ENCODE data around the gene CCND1.
"Not testable (repeated sequence)": the region's sequence is repeated elsewhere in the genome, so short reads cannot be mapped to it uniquely, and the experiment has no call there.

CCND1 gene

GRCh38 chr11:69674886-69675714, 34.1 kb downstream of the CCND1 start, which contains the start of gene LTO1:
LTO1 (minus strand) TSS chr11:69675353; CDS start chr11:69675239, 114 bp downstream.
- peaks cover 32% of the 10 kb centered on the region for H3K4me1 Mint-ChIP-seq
- H3K27ac Mint-ChIP-seq (ENCODE audit: low read depth), result peak within 1 kb of the TSS; percentile 93
- H3K4me3 Mint-ChIP-seq, result peak within 1 kb of the TSS; percentile 97
- no peaks in the 10 kb centered on the region for H3K27me3 Mint-ChIP-seq
- no peaks in the 10 kb centered on the region for H3K9me3 Mint-ChIP-seq
- H3K36me3 Mint-ChIP-seq (ENCODE audit: insufficient read depth), result peaks cover 21% of the 10 kb centered on the region
- ATAC-seq (replicated peaks; ENCODE audit: extremely low read depth, poor library complexity, severe bottlenecking) (peak; percentile 91), DNase-seq (ENCODE audit: low spot score in 2 of 2) (peak; percentile 85 to 90)

DNA sequence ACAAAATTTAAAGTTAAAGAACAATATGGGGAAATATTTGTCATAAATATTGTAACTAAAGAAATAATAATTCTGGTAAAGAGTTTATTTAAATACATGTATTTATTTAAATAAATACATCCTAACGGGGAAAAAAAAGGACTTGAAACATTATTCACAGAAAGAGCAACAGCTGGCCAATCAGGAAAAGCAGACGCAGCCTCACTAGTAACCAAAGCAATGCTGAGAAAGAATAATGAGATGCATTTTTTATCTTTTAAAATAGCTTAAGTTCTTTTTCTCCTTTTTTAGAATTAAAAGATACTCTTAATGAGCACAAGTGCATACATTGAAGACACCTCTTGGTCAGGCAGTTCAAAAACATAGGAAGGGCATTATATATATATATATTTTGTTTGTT, 36.8 kb downstream of the CCND1 start:
- Mint-ChIP-seq H3K9me3 (no peaks in the 10 kb centered on the region), H3K27ac (ENCODE audit: low read depth) (no peak overlapping the region), H3K27me3 (no peaks in the 10 kb centered on the region), H3K36me3 (ENCODE audit: insufficient read depth) (peaks cover 18% of the 10 kb centered on the region), H3K4me3 (no peak overlapping the region), H3K4me1 (peaks cover 20% of the 10 kb centered on the region)
- ATAC-seq (replicated peaks; ENCODE audit: extremely low read depth, poor library complexity, severe bottlenecking) (no peak), DNase-seq (ENCODE audit: low spot score in 2 of 2) (no peak)

DNA sequence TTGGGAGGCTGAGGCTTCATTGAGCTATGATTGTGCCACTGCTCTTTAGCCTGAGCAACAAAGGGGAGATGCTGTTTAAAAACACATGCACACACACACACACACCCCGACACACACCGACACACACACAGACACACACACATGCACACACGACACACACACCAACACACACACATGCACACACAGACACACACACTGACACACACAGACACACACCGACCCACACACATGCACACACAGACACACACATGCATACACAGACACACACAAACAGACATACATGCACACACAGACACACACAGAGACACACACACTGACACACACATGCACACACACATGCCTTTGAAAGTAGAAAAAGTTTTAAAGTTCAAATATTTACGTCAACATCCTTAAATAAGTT, 39.7 kb downstream of the CCND1 start:
- H3K4me1 Mint-ChIP-seq, result peaks cover 4% of the 10 kb centered on the region
- no peaks in the 10 kb centered on the region for H3K27me3 Mint-ChIP-seq
- H3K27ac Mint-ChIP-seq (ENCODE audit: low read depth), result no peak overlapping the region

DNA sequence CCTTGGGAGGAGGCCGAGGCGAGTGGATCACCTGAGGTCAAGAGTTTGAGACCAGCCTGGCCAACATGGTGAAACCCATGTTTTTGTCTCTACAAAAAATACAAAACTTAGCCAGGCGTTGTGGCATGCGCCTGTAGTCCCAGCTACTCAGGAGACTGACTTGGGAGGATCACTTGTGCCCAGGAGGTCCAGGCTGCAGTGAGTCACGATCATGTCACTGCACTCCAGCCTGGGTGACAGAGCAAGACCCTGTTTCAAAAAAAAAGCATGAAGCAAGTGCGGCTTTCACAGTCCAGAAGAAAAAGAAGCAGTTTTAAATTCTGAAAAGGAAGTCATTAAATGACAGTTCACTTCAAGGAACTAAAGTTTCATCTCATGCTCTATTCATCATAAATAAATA, 41.3 kb downstream of the CCND1 start:
- H3K4me3 Mint-ChIP-seq, result no peak overlapping the region
- DNase-seq (ENCODE audit: low spot score in 2 of 2) (no peak), ATAC-seq (replicated peaks; ENCODE audit: extremely low read depth, poor library complexity, severe bottlenecking) (no peak)
- H3K9me3 Mint-ChIP-seq, result no peaks in the 10 kb centered on the region
- no peak overlapping the region for H3K27ac Mint-ChIP-seq (ENCODE audit: low read depth)
- peaks cover 6% of the 10 kb centered on the region for H3K4me1 Mint-ChIP-seq
- no peaks in the 10 kb centered on the region for H3K27me3 Mint-ChIP-seq
- no peaks in the 10 kb centered on the region for H3K36me3 Mint-ChIP-seq (ENCODE audit: insufficient read depth)

More for the DNA sequence above, 39.7 kb downstream of the CCND1 start:
- Mint-ChIP-seq H3K9me3 (no peaks in the 10 kb centered on the region), H3K4me3 (no peak overlapping the region), H3K36me3 (ENCODE audit: insufficient read depth) (peaks cover 1% of the 10 kb centered on the region)
- DNase-seq (ENCODE audit: low spot score in 2 of 2) (no peak), ATAC-seq (replicated peaks; ENCODE audit: extremely low read depth, poor library complexity, severe bottlenecking) (no peak)

DNA sequence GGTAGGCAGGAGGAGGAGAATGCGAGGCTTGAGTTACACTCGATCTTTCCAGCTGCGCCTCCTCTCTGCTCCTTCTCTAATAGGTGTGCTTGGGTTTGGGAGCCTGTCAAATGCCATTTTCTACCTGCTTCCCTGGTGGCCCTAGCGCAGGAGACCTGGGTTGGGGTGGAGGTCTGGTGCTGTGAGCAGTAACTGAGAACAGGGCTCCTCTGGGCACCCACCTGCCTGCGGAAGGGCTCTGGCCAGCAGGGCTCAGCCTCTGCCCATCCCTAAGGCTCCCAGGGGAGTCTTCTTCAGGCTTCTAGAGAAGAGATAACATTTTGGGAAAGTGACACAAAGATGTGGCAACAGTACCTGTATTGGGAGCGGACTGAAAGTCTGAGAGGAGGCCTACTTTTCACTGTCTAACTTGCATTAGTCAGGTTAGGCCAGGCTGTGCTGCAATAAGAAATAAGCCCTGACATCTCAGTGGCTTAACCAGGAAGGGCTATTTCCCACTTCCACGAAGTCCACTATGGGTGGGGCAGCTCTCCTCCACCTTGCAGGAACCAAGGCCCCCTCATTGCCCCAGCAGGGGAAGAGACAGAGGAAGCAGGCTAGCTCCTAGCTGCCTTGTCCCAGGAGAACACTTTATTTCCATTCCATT, 41.8 kb downstream of the CCND1 start:
- Mint-ChIP-seq H3K27me3 (no peaks in the 10 kb centered on the region), H3K9me3 (no peaks in the 10 kb centered on the region), H3K4me1 (peaks cover 6% of the 10 kb centered on the region), H3K36me3 (ENCODE audit: insufficient read depth) (no peaks in the 10 kb centered on the region), H3K4me3 (no peak overlapping the region), H3K27ac (ENCODE audit: low read depth) (no peak overlapping the region)
- ATAC-seq (replicated peaks; ENCODE audit: extremely low read depth, poor library complexity, severe bottlenecking) (no peak), DNase-seq (ENCODE audit: low spot score in 2 of 2) (no peak)

- H3K4me3 Mint-ChIP-seq, result no peak overlapping the region
- H3K36me3 Mint-ChIP-seq (ENCODE audit: insufficient read depth), result no peaks in the 10 kb centered on the region
- peaks cover 6% of the 10 kb centered on the region for H3K4me1 Mint-ChIP-seq
- H3K9me3 Mint-ChIP-seq, result no peaks in the 10 kb centered on the region
- H3K27ac Mint-ChIP-seq (ENCODE audit: low read depth), result no peak overlapping the region
- ATAC-seq (replicated peaks; ENCODE audit: extremely low read depth, poor library complexity, severe bottlenecking) (no peak), DNase-seq (ENCODE audit: low spot score in 2 of 2) (no peak)
- peaks cover 10% of the 10 kb centered on the region for H3K27me3 Mint-ChIP-seq
Measured at GRCh38 chr11:69683764-69684333, 42.9 kb downstream of the CCND1 start.

DNA sequence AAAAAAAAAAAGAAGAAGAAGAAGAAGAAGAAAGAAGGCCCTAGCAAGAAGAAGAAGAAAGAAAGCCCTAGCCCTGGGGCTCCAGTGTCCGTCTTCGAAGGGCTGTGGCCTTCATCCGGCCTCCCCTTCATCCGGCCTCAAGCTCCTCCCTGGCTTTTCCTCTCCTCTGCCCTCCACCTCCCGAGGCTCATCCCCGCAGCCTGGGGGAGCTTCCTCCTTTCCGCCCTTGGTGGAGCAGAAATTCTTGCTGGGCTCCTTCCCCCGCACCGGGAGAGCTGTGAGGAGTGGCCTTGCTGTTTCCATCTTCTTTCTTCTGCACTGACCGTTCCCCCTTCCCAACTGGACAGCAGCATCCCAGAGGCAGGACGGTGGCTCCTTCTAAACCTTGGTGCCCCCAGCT, 43.7 kb downstream of the CCND1 start:
- no peaks in the 10 kb centered on the region for H3K9me3 Mint-ChIP-seq
- peaks cover 18% of the 10 kb centered on the region for H3K27me3 Mint-ChIP-seq
- H3K4me3 Mint-ChIP-seq, result no peak overlapping the region
- H3K36me3 Mint-ChIP-seq (ENCODE audit: insufficient read depth), result no peaks in the 10 kb centered on the region
- no peak for ATAC-seq (replicated peaks; ENCODE audit: extremely low read depth, poor library complexity, severe bottlenecking)
- H3K27ac Mint-ChIP-seq (ENCODE audit: low read depth), result no peak overlapping the region
- DNase-seq (ENCODE audit: low spot score in 2 of 2), result no peak
- peaks cover 6% of the 10 kb centered on the region for H3K4me1 Mint-ChIP-seq

DNA sequence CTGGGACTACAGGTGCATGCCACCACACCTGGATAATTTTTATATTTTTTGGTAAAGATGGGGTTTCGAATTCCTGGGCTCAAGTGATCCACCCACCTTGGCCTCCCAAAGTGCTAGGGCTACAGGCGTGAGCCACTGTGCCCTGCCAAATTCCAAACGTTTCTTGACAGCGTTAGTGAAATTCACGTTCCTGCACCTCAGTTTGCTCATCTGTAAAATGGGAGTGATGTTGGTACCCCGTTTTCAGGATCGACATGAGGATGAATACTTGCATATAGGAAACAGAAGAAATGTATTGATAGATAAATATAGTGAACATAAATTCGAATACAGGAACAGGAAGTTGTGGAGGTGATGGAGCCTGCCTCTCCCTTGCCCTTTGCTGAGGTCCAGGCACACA, 44.4 kb downstream of the CCND1 start:
- DNase-seq (ENCODE audit: low spot score in 2 of 2), result no peak
- H3K9me3 Mint-ChIP-seq, result no peaks in the 10 kb centered on the region
- H3K4me3 Mint-ChIP-seq, result peak overlapping the region; percentile 53
- no peak overlapping the region for H3K27ac Mint-ChIP-seq (ENCODE audit: low read depth)
- H3K27me3 Mint-ChIP-seq, result peaks cover 25% of the 10 kb centered on the region
- ATAC-seq (replicated peaks; ENCODE audit: extremely low read depth, poor library complexity, severe bottlenecking), result no peak
- H3K4me1 Mint-ChIP-seq, result peaks cover 6% of the 10 kb centered on the region
- H3K36me3 Mint-ChIP-seq (ENCODE audit: insufficient read depth), result no peaks in the 10 kb centered on the region

DNA sequence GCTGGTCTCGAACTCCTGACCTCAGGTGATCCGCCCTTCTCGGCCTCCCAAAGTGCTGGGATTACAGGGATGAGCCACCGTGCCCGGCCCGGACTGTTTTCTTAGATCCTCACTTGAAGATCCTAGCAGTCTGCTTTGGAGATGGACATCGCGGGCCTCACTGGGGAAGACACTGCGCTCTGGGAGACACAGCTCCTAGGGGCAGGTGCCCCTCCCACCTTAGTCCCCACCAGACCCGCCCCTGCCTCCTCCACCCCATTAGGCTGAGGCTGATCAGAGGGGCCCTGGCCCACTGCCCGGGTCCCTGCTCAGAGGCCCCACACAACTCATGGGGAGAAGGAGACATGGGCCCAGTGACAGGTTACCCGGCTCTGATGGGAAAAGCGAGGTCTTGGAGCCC, 45.5 kb downstream of the CCND1 start:
- H3K4me1 Mint-ChIP-seq, result peaks cover 6% of the 10 kb centered on the region
- H3K36me3 Mint-ChIP-seq (ENCODE audit: insufficient read depth), result no peaks in the 10 kb centered on the region
- H3K9me3 Mint-ChIP-seq, result no peaks in the 10 kb centered on the region
- no peak for DNase-seq (ENCODE audit: low spot score in 2 of 2)
- no peak overlapping the region for H3K27ac Mint-ChIP-seq (ENCODE audit: low read depth)
- H3K4me3 Mint-ChIP-seq, result peak overlapping the region; percentile 53
- no peak for ATAC-seq (replicated peaks; ENCODE audit: extremely low read depth, poor library complexity, severe bottlenecking)
- H3K27me3 Mint-ChIP-seq, result peaks cover 36% of the 10 kb centered on the region

DNA sequence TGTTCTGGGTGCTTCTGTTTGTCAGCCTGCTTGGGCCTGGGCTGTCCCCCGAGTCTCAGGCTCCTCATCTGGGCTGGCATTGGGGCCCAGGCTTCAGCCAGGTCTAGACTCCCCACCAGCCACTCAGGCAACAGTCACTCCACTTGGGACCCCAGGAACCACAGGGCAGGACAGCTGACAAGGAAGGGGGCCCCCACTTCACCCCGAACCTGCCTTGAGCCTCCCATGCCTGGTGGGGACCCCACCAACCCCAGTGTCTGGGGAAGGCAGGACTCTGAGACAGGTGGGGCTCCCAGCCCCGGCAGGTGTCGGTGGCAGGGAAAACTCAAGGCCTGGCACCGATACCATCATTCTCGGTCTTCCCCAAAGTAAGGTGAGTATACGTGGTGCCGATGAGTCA, 45.9 kb downstream of the CCND1 start:
- H3K27me3 Mint-ChIP-seq, result peaks cover 40% of the 10 kb centered on the region
- no peak overlapping the region for H3K27ac Mint-ChIP-seq (ENCODE audit: low read depth)
- H3K4me1 Mint-ChIP-seq, result peaks cover 6% of the 10 kb centered on the region
- no peak for ATAC-seq (replicated peaks; ENCODE audit: extremely low read depth, poor library complexity, severe bottlenecking)
- H3K4me3 Mint-ChIP-seq, result peak overlapping the region; percentile 6
- DNase-seq (ENCODE audit: low spot score in 2 of 2), result no peak
- H3K9me3 Mint-ChIP-seq, result no peaks in the 10 kb centered on the region
- H3K36me3 Mint-ChIP-seq (ENCODE audit: insufficient read depth), result no peaks in the 10 kb centered on the region

- not testable (repeated sequence) for ATAC-seq (replicated peaks; ENCODE audit: extremely low read depth, poor library complexity, severe bottlenecking); DNase-seq (ENCODE audit: low spot score in 2 of 2); H3K4me3 Mint-ChIP-seq; H3K4me1 Mint-ChIP-seq; H3K36me3 Mint-ChIP-seq (ENCODE audit: insufficient read depth); H3K9me3 Mint-ChIP-seq; H3K27ac Mint-ChIP-seq (ENCODE audit: low read depth)
- peaks cover 54% of the 10 kb centered on the region for H3K27me3 Mint-ChIP-seq
Measured at GRCh38 chr11:69687969-69688771, 47.2 kb downstream of the CCND1 start.

DNA sequence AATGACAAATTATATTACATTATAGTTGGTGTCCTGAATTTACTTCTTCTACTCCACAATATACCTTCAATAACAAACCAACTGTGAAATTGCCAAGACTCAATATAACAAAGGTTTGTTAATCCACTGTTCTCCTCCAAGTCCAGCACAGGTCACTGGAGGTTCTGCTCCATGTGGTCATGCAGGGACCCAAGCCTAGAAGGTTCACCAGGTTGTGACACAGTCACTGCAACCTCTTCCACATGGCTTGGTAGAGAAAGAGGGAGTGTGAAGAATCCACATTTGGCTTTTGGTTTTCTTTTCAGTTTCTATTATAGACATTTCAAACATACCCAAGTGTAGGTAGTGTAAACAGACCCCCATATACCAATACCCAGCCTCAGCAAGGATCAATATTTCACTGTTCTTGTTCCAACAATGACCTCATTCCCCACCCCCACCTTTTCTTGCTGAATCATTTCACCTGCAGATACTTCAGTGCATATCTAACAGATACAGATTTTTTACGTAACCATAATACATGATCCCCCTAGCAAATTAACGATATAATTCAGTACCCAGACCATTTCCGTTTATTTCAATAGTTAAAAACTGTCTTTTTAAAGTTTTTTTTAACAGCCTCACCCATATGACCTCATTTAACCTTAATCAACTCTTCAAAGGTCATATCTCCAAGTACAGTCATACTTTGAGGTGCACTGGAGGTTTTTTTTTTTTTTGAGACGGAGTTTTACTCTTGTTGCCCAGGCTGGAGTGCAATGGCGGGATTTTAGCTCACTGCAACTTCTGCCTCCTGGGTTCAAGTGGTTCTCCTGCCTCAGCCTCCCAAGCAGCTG, 48.7 kb downstream of the CCND1 start:
- Mint-ChIP-seq H3K36me3 (ENCODE audit: insufficient read depth) (no peaks in the 10 kb centered on the region), H3K4me3 (no peak overlapping the region), H3K27me3 (peaks cover 64% of the 10 kb centered on the region), H3K9me3 (no peaks in the 10 kb centered on the region), H3K27ac (ENCODE audit: low read depth) (no peak overlapping the region), H3K4me1 (peaks cover 6% of the 10 kb centered on the region)
- no peak for DNase-seq (ENCODE audit: low spot score in 2 of 2)
- ATAC-seq (replicated peaks; ENCODE audit: extremely low read depth, poor library complexity, severe bottlenecking), result no peak
